NOMO-1 treated with dmso at 0.1 percent for 144 hours (cell line): ENCODE results near the gene LAMA3.

Experiments used
- DNase-seq: peaks from one replicate; lab custom pipeline; 2025; ENCODE audit not compliant: unreplicated experiment; lab: John Stamatoyannopoulos, UW

Gene LAMA3

DNA sequence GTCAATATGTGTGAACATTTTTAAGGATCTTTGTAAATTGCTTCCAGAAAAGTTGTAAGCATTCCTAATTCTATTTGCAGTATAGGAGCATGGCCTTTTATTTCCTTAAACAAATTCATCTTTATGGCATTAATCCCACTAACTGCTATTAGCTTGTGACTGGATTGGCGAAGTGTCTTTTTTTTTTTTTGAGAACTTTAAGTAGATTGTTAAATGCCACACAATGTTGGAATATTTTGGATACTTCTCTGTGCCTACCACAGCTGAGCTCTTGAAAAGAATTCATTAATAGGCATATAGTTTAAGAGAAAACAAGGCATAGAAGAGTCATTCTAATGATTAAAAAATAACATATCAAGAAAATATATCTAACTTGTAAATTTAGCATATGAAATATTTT, 129.7 kb downstream of the LAMA3 start:
- no peak for DNase-seq

DNA sequence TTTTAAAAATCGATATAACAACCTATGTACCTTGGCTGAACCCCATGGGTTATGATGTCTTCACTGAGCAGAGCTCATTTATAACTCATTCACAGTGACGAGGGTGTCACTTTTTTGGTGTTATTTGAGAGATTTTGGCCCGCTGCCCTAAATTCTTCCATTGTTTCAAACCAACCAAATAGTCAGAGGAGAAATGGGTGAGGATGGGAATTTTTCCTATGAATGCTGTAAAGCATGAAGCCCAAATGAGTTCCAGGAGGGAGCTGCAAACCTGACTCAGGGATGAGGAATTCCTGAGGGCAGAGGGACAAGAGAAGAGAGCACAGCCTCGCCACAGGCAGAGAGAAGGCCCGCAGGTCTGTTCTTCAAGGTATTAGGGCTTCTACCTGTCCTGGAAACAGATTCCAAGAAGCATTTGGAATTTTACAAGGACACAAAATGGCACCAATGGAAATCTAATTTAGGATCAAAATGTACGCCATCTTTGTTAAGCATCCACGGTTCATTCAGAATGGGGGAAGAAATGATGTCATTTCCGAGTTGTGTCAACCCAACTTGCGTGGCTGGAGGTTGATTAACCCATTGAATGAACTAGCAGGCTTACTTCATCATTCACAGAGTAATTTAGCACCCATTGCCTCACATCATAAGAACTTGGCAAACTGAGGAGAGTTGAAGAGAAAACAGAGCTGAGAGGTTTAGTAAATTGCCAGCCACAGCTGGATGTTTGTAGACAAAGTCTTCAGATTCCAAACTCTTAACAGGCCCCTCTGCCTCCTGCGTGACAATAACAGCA, 133.5 kb downstream of the LAMA3 start:
- DNase-seq: no peak

DNA sequence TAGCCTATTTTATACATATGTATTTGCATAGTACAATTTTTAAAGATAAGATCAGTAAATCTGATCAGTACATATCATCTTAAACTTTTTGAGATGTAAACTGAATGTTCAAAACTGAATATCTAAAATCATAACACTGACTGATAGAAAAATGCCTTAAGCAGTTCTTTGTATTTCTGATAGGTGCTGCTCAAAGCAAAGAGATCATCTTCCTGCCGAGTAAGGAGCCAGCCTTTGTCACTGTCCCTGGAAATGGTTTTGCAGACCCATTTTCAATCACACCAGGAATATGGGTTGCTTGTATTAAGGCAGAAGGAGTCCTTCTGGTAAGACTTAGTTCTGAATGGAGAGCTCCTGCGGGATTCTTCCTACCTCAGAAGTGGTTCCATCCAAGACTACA, 135.0 kb downstream of the LAMA3 start:
- DNase-seq: no peak

DNA sequence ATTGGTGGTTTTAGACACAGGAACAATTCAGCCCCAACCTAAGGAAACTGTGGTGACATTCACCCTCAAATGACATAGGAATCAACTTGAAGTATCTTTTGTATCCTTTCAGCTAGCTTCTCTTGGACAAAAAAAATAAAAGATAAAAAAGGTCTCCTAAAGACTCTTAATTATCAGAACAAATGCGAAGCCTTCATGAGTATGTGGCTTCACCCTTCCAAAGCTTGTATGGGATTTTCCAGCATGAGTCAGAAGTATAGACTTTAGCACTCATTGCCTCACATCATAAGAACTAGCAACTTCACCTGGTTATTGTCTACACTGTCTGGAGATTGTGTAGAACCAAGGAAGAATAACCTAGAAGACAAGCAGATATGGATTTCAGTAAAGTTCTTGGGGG, 135.4 kb downstream of the LAMA3 start:
- DNase-seq: no peak

DNA sequence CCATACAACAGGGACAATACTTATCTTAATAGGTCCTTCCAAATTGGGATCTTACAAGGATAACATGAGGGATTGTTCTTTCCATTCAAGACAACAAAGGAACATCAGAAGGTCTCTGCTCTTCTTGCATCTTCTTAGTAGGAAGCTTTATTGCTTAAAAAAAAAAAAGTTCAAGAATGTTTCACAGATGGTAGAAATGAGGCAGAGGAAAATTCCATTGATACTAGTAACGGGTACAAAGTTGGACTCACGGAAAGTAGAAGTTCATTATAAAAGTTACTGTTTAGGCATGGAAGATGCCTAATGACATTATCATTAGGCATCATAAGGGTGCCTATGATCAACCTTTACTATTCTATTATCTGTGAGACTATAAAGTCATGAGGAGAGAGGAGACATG, 136.2 kb downstream of the LAMA3 start:
- no peak for DNase-seq

DNA sequence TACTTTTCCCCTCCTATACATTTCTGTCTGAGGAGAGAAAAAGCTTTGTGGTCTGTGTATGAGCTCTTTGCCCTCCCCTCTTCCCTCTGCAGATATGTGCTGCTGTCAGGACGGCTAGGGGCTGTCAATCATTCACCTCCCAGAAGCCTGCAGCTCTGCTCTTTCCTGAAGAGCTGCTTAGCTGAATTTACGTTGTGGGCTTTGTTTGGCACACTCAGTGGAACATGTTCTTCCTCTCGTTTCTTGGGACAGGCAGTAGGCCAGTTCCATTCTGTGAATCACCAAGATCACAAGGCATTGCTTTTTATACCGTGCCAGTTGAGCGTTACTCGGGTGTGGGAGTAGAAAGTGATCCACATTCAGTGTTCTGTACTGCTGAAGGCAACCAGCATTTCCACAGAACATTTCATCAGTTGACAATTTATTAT, 136.7 kb downstream of the LAMA3 start:
- DNase-seq: no peak

DNA sequence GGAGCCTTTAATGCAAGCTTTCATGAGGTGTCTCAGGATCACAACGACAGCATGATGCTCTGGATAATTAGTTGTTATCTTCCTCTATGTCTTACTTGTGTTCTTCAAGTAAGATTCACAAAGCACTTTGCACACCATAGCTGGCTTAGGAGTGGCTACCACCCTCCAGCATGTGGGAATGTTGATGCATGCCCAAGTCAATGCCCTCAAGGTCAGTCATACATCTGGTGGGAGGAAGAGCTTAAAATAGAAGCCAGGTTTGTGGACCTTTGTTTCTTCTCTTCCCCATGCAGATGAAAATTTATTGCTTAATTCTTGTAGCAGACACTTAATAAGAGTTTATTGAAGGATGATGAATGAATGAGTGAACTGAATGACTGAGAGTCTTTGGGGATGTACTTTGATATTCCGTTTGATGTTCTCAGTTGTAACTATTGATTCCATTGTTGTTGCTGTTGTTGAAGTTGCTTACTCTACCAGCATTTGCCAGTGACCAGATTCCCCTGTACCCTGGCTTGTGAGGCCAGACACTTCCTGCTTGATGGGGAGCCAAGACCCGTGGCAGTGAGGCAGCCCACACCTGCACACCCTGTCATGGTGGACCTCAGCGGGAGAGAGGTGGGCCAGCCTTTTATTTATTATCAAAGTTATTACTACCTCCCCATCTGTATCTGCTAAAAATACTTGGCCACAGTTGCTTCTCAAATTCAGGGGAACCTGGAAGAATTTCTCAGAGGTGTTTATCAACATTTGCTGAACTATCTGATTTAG, 137.8 kb downstream of the LAMA3 start:
- DNase-seq: no peak

DNA sequence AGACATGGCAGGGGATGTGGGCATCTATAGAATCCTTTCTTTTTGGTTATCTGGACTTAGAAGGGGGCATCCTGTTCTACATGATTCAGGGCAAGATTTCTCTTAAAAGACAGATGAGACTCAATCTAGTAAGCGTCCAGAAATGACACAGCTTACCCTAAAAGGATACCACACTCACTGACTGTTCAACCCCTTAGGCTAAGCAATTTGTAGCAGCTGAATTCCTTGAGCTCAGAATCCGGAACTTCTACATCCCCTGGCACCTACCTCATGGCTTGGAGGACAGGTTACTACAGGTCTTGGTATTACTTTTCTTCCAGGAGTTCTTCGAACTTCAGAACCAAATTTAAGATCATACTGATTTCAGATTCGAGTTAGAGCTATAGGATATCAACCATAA, 138.4 kb downstream of the LAMA3 start:
- DNase-seq: no peak

DNA sequence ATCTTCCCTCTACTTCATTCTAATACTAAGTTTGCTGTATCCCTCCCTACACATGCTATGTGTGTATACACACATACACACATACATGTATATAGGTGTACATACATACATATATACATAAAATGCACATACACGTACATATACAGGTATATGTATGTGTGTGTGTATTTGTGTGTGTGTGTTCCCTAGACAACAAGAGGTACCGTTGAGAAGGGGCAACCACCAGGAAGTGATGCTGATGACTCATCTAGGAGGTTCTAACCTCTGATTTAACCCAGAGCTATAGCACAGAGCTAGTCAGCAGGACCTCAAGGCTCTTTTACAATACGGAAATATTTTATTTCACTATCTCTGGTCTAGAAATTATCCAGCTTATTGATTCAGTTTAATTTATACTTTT, 139.2 kb downstream of the LAMA3 start:
- DNase-seq: peak; percentile 66

DNA sequence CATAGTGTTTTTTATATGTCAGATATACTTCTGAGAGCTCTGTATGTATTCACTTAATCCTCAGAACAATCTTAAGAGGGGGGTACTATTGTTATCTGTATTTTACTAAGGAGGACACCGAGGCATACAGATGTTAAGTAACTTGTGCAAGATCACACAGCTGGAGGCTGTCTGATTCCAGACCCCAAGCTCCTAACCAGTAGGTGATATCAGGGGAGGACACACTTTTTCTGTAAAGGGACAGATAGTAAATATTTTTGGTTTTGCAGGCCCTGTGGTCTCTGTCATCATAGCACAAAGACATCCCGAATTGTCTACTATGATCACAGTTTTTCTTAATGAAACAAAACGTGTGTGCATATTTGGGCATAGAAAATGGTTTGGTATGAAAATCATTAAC, 143.7 kb downstream of the LAMA3 start:
- DNase-seq: no peak

DNA sequence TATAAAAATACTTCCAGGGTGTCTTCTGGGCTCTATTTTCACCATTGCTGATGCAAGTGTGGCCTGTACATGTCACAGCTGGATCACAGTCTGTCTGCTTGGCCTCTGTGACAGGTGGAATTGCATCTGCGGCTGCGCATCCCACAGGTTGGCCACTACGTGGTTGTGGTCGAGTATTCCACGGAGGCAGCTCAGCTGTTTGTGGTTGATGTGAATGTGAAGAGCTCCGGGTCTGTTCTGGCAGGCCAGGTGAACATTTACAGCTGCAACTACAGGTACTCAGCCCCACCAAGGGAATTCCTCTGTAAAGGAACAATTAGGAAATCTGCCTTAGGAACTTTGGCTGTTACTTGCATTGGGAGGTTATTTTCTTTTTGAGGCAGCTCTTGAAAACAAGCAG, 144.5 kb downstream of the LAMA3 start:
- no peak for DNase-seq

DNA sequence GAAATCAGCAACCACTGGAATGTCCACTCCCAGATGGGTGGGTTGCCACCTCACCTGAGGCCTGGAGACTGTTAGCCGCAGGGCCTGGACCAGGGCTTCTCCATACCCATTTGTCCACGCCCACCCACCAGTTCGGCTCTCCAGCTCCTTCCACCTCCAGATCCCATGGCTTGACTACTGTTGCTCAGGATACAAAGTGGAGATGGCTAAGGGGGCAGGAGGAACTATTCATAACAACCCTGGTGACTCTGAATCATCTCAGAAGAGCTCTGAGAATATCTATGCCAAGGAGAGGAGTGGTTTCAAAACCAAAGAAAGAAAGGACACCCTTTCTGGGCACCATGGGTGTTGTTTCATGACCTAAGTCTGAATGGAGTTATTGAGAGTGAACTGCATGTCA, 145.8 kb downstream of the LAMA3 start:
- DNase-seq: no peak

DNA sequence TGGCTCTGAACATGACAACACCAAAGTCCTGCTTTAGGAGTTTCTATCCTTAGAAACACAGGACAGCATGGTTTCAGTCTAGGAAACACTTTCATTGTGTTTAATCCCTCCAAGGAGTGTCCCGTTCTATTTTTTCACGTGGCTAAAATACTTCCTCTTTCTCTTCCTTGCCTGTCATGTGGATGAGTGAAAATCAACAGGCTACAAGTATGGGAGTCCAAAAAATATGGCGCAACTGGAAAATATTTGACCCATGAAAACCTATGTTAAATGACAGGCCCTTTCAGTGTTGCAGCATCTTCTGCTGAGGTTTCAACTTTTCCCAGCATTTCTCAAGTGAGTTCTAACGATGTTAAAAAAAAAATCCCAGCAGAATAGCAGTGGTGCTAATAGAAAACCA, 146.3 kb downstream of the LAMA3 start:
- DNase-seq: no peak

DNA sequence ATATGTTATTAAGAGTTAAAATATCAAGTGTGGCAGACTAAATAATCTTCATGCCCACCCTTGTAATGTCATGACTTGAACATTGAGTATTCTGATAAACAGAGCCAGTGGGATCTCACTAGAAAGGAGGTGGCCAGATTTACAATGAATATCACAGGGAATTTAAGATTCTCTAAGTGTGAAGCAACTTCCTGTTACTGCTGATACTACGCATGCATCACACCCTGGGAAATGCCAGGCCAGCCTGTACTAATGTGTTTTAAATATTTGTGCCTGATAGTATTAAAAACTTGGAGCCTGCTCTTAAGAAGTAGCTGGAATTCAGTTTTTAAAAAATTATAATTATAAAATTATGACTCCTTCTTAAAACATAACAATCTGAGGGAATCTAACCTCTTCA, 148.3 kb downstream of the LAMA3 start:
- no peak for DNase-seq

DNA sequence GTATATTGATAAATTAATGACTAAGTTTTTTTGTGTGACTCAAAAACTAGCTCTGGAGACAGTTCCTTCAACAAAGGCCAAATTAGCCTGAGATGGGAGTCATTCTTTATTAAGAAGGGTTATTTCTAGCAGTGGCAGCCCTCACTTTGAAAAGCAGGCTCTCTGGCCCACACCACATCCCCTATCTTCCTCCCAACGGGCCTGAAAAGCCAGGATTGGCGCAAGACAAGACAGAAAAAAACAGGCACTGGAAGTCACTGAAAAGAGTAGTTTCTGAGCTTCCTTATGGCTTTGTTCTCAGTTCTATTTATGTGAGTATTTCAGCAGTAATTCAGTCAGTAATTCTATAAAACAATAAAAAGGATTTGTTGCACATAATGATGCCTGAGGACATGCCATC, 149.0 kb downstream of the LAMA3 start:
- DNase-seq: no peak

DNA sequence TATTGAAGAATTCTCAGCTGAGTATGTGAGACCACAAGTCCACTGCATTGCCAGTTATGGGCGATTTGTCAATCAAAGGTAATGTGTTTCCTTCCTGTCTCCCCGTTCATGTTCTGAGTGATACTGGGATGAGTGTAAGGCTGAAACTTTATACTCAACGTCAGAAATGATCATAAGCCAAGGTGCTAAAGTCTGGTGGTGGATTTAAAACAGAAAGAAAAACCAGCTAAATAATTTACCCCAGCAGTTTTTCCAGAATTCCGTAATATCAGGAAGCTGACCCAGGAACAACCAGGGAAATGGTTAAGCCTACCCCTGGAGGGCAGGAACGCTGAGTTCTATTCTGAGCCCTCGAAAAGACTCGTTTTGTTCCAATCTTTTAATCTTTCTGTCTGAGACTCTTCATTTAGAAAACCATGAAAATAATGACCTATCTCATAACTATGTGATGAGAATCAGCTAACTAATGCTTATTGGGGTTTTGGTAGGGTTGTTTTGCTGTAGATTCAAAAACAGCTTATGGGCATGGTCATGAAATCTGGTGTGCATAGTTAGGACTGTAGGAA, 149.6 kb downstream of the LAMA3 start:
- DNase-seq: no peak

DNA sequence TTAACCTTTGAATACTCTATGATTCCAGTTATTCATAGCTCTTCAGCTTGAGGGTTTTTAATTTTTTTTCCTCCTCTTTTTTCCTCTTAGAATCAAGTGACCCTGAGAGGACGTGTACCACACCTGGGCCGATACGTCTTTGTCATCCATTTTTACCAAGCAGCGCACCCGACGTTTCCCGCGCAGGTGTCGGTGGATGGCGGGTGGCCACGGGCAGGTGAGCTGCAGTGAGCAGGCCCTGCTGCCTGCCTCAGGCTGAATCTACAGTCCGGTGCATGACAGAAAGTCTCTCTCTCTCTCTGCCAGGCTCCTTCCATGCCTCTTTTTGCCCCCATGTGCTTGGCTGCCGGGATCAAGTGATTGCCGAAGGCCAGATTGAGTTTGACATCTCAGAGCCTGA, 153.1 kb downstream of the LAMA3 start:
- no peak for DNase-seq

DNA sequence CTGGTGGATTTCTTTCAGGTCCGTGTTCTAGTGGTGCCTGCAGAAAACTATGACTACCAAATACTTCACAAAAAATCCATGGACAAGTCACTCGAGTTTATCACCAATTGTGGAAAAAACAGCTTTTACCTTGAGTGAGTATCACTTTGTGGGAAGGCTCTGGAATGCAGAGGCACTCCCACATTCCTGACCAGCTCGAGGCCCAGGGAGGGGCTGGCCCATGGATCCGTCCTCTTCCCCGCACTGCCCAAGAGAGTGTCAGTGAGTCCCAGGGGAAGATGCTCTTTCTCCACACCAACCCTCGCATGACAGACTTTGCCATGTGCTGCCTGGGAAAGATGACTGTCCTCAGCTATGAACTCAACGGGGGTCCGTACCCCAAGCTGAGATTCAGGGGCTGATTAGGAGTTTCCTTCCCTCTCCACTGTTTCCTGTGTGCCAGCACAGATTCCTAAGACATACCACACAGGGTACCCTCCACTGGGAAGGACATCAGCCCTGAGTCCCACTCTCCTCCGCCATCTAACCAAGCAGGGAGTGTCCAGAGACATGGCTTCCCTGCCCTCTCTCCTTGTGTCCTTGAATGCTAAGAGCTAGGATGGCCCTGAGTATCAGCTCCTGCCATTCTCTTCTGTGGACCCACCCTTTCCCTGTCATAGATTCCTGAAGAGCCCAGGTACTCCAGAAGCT, 155.9 kb downstream of the LAMA3 start:
- DNase-seq: no peak

DNA sequence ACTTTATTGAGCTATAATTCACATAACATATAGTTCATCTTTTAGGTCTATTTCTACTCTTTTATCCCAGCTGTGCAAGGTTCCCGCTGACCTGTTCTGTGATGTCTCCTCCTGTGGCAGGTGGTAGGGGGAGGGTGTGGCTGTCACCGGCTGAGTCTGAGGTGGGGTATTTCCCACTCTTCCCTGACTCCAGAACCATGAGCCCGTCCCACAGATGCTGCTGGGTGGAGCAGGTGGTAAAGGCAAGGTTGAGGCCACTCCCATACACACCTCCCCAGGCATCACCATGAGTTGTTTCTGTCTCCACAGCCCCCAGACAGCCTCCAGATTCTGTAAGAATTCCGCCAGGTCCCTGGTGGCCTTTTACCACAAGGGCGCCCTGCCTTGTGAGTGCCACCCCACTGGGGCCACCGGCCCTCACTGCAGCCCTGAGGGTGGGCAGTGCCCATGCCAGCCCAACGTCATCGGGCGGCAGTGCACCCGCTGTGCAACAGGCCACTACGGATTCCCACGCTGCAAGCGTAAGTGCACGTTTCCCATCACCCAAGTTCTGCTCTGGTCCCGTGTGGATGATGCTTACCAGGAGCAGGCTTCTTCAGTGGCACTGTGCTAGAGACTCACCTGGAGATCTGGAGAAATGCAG, 156.9 kb downstream of the LAMA3 start:
- no peak for DNase-seq

DNA sequence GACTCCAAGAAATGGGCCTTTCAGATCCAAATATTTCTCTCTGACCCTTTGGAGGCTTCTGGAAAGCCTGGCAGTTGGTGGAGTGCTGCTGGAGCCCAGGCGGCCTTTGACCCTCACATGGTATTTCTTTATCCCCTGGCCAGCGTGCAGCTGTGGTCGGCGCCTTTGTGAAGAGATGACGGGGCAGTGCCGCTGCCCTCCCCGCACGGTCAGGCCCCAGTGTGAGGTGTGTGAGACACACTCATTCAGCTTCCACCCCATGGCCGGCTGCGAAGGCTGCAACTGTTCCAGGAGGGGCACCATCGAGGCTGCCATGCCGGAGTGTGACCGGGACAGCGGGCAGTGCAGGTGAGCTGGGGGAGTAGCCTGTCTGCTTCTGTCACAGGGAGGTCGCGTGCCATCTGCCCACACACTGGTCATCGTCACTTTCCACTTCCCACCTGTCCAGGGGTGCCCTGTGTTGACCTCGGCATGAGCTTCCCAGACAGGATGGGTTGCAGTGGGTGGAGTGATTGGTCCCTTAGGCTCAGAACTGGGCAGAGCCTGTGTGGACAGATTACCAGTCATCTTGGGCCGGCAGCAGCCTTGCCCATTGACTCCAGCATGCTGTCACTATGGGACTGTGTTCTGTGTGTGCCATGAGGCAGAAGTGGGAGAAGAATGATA, 158.2 kb downstream of the LAMA3 start:
- DNase-seq: no peak

DNA sequence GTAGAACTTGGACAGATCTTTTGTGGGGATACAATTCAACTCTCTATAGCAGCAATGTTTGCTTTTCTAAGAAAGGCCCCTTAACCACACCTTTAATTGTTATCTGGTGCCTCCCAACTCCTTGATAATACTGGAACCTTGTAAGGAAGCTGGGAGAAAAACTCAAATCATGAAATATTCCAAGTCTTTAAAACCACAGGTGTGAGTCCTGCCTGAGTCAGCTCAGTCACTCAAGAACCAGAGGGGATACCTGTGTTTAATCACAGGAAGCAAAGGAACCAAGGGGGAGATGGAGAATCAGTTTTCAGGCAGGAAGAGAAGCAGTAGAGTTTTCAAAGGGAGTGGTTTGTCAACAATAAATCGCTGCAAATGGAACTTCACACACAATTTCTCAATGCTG, 159.9 kb downstream of the LAMA3 start:
- DNase-seq: no peak
